NCI-H2107 treated with DMSO at 0.1 percent for 48 hours (cell line): Measurements from ENCODE around the gene XPNPEP3.
A peak's percentile ranks its signal among the peaks of the same experiment; 100 is the strongest.
"Not testable (repeated sequence)": the region's sequence is repeated elsewhere in the genome, so short reads cannot be mapped to it uniquely, and the experiment has no call there.

Source experiments
- DNase-seq: peaks from one replicate; lab custom pipeline; 2025; ENCODE audit not compliant: unreplicated experiment; lab: John Stamatoyannopoulos, UW

The XPNPEP3 gene

GRCh38 chr22:40855979-40856512 lies 902 bp upstream of the XPNPEP3 start:
- no peak for DNase-seq

GRCh38 chr22:40857309-40857855 lies 434 bp downstream of the XPNPEP3 start:
- DNase-seq, result no peak

- DNase-seq, result no peak
These were observed 5.1 kb downstream of the XPNPEP3 start, which contains the start of gene DNAJB7 for GRCh38 chr22:40862013-40862412. DNAJB7 (minus strand) TSS chr22:40862113; CDS start chr22:40861994, 119 bp downstream.

GRCh38 chr22:40862537-40862936 lies 5.6 kb downstream of the XPNPEP3 start:
- no peak for DNase-seq

GRCh38 chr22:40867109-40867508 lies 10.2 kb downstream of the XPNPEP3 start:
- DNase-seq, result no peak

GRCh38 chr22:40868379-40868778 lies 11.4 kb downstream of the XPNPEP3 start:
- not testable (repeated sequence) for DNase-seq

GRCh38 chr22:40874016-40874415 lies 17.1 kb downstream of the XPNPEP3 start:
- no peak for DNase-seq

- no peak for DNase-seq
These were observed 18.2 kb downstream of the XPNPEP3 start for GRCh38 chr22:40875111-40875510.

GRCh38 chr22:40876907-40877306 lies 20.0 kb downstream of the XPNPEP3 start:
- DNase-seq, result no peak

GRCh38 chr22:40877488-40877887 lies 20.5 kb downstream of the XPNPEP3 start:
- DNase-seq, result no peak

GRCh38 chr22:40878922-40879321 lies 22.0 kb downstream of the XPNPEP3 start:
- DNase-seq, result no peak

- no peak for DNase-seq
These were observed 32.2 kb downstream of the XPNPEP3 start for GRCh38 chr22:40889116-40889515.

GRCh38 chr22:40890881-40891280 lies 33.9 kb downstream of the XPNPEP3 start:
- no peak for DNase-seq

- no peak for DNase-seq
These were observed 37.5 kb downstream of the XPNPEP3 start for GRCh38 chr22:40894417-40894816.

GRCh38 chr22:40898850-40899357 lies 42.0 kb downstream of the XPNPEP3 start:
- DNase-seq, result peak; percentile 27

- no peak for DNase-seq
These were observed 47.2 kb downstream of the XPNPEP3 start for GRCh38 chr22:40904101-40904500.

GRCh38 chr22:40908895-40909294 lies 51.9 kb downstream of the XPNPEP3 start:
- DNase-seq, result no peak

- DNase-seq, result no peak
These were observed 54.8 kb downstream of the XPNPEP3 start for GRCh38 chr22:40911772-40912171.

GRCh38 chr22:40912987-40913386 lies 56.0 kb downstream of the XPNPEP3 start:
- not testable (repeated sequence) for DNase-seq

GRCh38 chr22:40919446-40919845 lies 62.5 kb downstream of the XPNPEP3 start:
- DNase-seq, result no peak

- DNase-seq, result no peak
These were observed 63.6 kb downstream of the XPNPEP3 start for GRCh38 chr22:40920526-40920925.

- DNase-seq, result peak; percentile 30
These were observed 65.7 kb downstream of the XPNPEP3 start for GRCh38 chr22:40922484-40923303.
